MM.1S (cell line): ENCODE measurements around the gene KCNJ1.

ENCODE experiments used
- DNase-seq: peaks from one replicate; pipeline ENCODE4 v3.0.0-alpha.2; 2015
- H2AFZ ChIP-seq: fragments of 300-600 bp; sonication (generic); 2 replicates; pipeline ENCODE4 v1.6.0; 2016; ENCODE audit warnings: antibody characterized with exemption, low read length
- H3F3A ChIP-seq: fragments of 300-600 bp; sonication (generic); 2 replicates; pipeline ENCODE4 v1.6.1; 2016; ENCODE audit warnings: mild to moderate bottlenecking, antibody characterized with exemption, low read length, moderate library complexity, mixed read lengths; ENCODE audit not compliant: insufficient read depth
- H3K27ac ChIP-seq: fragments of 300-600 bp; sonication (generic); 2 replicates; pipeline ENCODE4 v1.5.1; 2016; ENCODE audit warnings: mild to moderate bottlenecking, low read length
- H3K27me3 ChIP-seq: fragments of 300-600 bp; sonication (generic); replicated peaks from 2 replicates; pipeline ENCODE4 v1.6.0; 2016; ENCODE audit warnings: low read length; ENCODE audit not compliant: insufficient read depth
- H3K36me3 ChIP-seq: fragments of 300-600 bp; sonication (generic); replicated peaks from 2 replicates; pipeline ENCODE4 v1.6.1; 2016; ENCODE audit warnings: mild to moderate bottlenecking, low read length, mixed read lengths; ENCODE audit not compliant: insufficient read depth
- H3K4me1 ChIP-seq: fragments of 300-600 bp; sonication (generic); 2 replicates; pipeline ENCODE4 v1.6.1; 2016; ENCODE audit warnings: low read length, mixed read lengths
- H3K4me2 ChIP-seq: fragments of 300-600 bp; sonication (generic); 2 replicates; pipeline ENCODE4 v1.6.0; 2016; ENCODE audit warnings: low read depth, low read length
- H3K4me3 ChIP-seq: fragments of 300-600 bp; sonication (generic); 2 replicates; pipeline ENCODE4 v1.5.1; 2016; ENCODE audit warnings: low read length, mixed read lengths
- H3K79me2 ChIP-seq: fragments of 300-600 bp; sonication (generic); 2 replicates; pipeline ENCODE4 v1.6.1; 2016; ENCODE audit warnings: mixed run types, low read length, mixed read lengths
- H3K9ac ChIP-seq: fragments of 300-600 bp; sonication (generic); 2 replicates; pipeline ENCODE4 v1.6.1; 2016; ENCODE audit warnings: low read length, mixed read lengths
- H3K9me2 ChIP-seq: fragments of 300-600 bp; sonication (generic); replicated peaks from 2 replicates; pipeline ENCODE4 v1.6.1; 2016; ENCODE audit warnings: mild to moderate bottlenecking, low read length, mixed read lengths; ENCODE audit not compliant: insufficient read depth
- H3K9me3 ChIP-seq: fragments of 300-600 bp; sonication (generic); replicated peaks from 2 replicates; pipeline ENCODE4 v1.6.1; 2016; ENCODE audit warnings: mild to moderate bottlenecking, low read length, mixed read lengths; ENCODE audit not compliant: insufficient read depth
- H4K20me1 ChIP-seq: fragments of 300-600 bp; sonication (generic); 2 replicates; pipeline ENCODE4 v1.6.1; 2016; ENCODE audit warnings: mild to moderate bottlenecking, low read length, moderate library complexity, mixed read lengths; ENCODE audit not compliant: insufficient read depth
- CTCF ChIP-seq: fragments of 300-600 bp; sonication (generic); IDR thresholded peaks from 2 replicates; pipeline ENCODE4 v1.5.1; 2016; ENCODE audit warnings: antibody characterized with exemption, low read length, mixed read lengths
- EZH2 ChIP-seq: fragments of 300-600 bp; sonication (generic); optimal IDR thresholded peaks from 2 replicates; pipeline ENCODE3; 2017; ENCODE audit warnings: low read depth, mild to moderate bottlenecking, antibody characterized with exemption, low read length, mixed read lengths
- EZH2phosphoT487 ChIP-seq: fragments of 300-600 bp; sonication (generic); IDR thresholded peaks from 2 replicates; pipeline ENCODE4 v1.6.1; 2018; ENCODE audit warnings: antibody characterized with exemption, low read length

Gene KCNJ1

GRCh38 chr11:128886406-128887124 lies 19.5 kb upstream of the KCNJ1 start:
- Histone ChIP-seq H3K27ac (no peak overlapping the region), H2AFZ (no peak overlapping the region), H3K9me2 (no peaks in the 10 kb centered on the region), H3K4me2 (no peak overlapping the region), H3K4me1 (peaks cover 8% of the 10 kb centered on the region; the same call in 1 of the 2 replicates), H3K9ac (no peak overlapping the region), H3K27me3 (no peaks in the 10 kb centered on the region), H3K9me3 (no peaks in the 10 kb centered on the region), H3K4me3 (no peak overlapping the region), H3K36me3 (no peaks in the 10 kb centered on the region), H3F3A (no peaks in the 10 kb centered on the region), H3K79me2 (no peaks in the 10 kb centered on the region), H4K20me1 (no peaks in the 10 kb centered on the region)
- TF ChIP-seq EZH2 = no peak
- TF ChIP-seq CTCF = peak; percentile 23; the same call in 1 of the 2 replicates
- peak; percentile 25 for DNase-seq

- H3K9ac ChIP-seq = peak overlapping the region; percentile 19; the same call in 1 of the 2 replicates
These were observed 17.7 kb upstream of the KCNJ1 start for GRCh38 chr11:128884703-128885338.

GRCh38 chr11:128884054-128884453 lies 17.0 kb upstream of the KCNJ1 start:
- Histone ChIP-seq H3K9me2 (no peaks in the 10 kb centered on the region), H3K9ac (peak overlapping the region; percentile 19; the same call in 1 of the 2 replicates), H3K9me3 (no peaks in the 10 kb centered on the region), H3K79me2 (no peaks in the 10 kb centered on the region), H3K27me3 (no peaks in the 10 kb centered on the region), H3K4me1 (peaks cover 8% of the 10 kb centered on the region; the same call in 1 of the 2 replicates), H3K4me3 (peak overlapping the region; percentile 40), H3K36me3 (no peaks in the 10 kb centered on the region), H4K20me1 (no peaks in the 10 kb centered on the region), H3K27ac (no peak overlapping the region), H3K4me2 (peak overlapping the region; percentile 39), H3F3A (no peaks in the 10 kb centered on the region), H2AFZ (no peak overlapping the region)
- DNase-seq = peak; percentile 36
- TF ChIP-seq EZH2 = no peak
- TF ChIP-seq EZH2phosphoT487 = no peak
- no peak for TF ChIP-seq CTCF

More at GRCh38 chr11:128884703-128885338, 17.7 kb upstream of the KCNJ1 start:
- peak; percentile 83 for DNase-seq
- no peaks in the 10 kb centered on the region for H3F3A ChIP-seq
- peaks cover 8% of the 10 kb centered on the region; the same call in 1 of the 2 replicates for H3K4me1 ChIP-seq
- no peak overlapping the region for H2AFZ ChIP-seq
- no peaks in the 10 kb centered on the region for H3K9me2 ChIP-seq
- no peak overlapping the region for H3K27ac ChIP-seq
- H3K79me2 ChIP-seq = no peaks in the 10 kb centered on the region
- no peaks in the 10 kb centered on the region for H4K20me1 ChIP-seq
- H3K4me2 ChIP-seq = peak overlapping the region; percentile 39; the same call in 1 of the 2 replicates
- no peaks in the 10 kb centered on the region for H3K36me3 ChIP-seq
- TF ChIP-seq EZH2phosphoT487 (no peak), CTCF (peak; percentile 81), EZH2 (no peak)
- peak overlapping the region; percentile 40 for H3K4me3 ChIP-seq
- no peaks in the 10 kb centered on the region for H3K9me3 ChIP-seq
- H3K27me3 ChIP-seq = no peaks in the 10 kb centered on the region
